HPDE6-E6E7 (cell line): ENCODE data around the gene ST8SIA5.
A peak's percentile ranks its signal among the peaks of the same experiment; 100 is the strongest.

Experiments used
- DNase-seq: peaks from one replicate; pipeline ENCODE4 v3.0.0; 2011; ENCODE audit warnings: missing footprints; ENCODE audit errors: extremely low spot score

ST8SIA5 gene

DNA sequence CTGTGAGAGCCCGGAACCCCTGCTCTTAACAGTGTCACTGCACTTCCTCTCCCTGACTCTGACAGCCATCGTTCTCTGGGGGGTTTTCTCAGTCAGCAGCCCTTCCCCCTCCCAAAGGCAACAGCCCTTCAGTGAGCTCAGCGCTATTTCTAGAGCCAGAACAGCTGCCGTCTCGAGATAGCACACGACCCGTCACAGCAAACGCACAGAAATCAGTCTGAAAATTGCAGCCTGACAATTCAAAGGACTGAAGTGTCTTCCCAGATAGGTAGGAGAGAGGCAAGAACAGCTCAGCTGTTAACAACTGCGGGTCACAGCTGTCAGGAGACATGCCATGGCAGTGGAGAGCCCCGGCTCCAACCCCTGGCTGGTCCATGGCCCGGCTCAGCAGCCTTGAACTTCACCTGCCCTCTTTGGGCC is 45.4 kb downstream of the ST8SIA5 start:
- no peak for DNase-seq

DNA sequence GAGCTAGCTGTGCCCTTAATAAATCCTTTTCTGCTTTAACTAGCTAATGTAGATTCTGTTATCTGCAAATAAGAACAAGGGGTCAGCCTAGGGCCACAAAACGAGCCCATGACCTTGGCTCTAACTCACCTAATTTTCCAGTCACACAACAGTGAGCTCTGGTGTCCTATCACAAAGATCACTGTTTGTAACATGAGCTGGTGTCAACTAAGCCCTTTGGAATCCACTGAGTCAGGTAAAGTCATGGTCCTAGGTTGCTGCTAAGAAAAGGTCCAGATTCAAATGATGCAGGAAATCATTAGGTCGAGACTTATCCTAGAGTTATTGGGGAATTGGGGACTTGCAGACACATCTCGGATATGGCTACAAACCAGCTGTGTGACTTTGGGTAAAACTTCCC is 49.9 kb downstream of the ST8SIA5 start:
- DNase-seq = peak; percentile 14

- DNase-seq = no peak
Observed at GRCh38 chr18:46705521-46705920, 51.3 kb downstream of the ST8SIA5 start.

GRCh38 chr18:46704816-46705215 is 52.0 kb downstream of the ST8SIA5 start:
- no peak for DNase-seq

DNA sequence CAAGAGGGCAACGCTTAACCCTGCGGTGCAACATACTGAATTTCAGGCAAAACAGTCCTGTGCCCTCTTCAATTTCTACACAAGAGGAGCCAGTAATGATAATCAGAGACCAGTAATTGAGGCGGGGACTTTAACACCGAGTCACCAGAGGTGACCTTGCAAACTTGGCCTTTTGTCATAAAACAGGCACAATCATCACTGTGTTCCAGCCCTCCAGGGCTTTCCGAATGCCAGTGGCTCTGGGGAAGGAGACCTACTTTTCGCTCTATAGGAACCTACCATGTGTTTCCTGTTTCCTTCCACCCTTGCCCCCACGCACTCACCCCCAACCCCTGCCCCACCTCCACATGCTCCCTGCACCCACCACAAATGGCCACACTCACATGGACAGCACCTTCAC is 52.7 kb downstream of the ST8SIA5 start:
- no peak for DNase-seq

- no peak for DNase-seq
Observed at GRCh38 chr18:46702471-46702870, 54.4 kb downstream of the ST8SIA5 start.

DNA sequence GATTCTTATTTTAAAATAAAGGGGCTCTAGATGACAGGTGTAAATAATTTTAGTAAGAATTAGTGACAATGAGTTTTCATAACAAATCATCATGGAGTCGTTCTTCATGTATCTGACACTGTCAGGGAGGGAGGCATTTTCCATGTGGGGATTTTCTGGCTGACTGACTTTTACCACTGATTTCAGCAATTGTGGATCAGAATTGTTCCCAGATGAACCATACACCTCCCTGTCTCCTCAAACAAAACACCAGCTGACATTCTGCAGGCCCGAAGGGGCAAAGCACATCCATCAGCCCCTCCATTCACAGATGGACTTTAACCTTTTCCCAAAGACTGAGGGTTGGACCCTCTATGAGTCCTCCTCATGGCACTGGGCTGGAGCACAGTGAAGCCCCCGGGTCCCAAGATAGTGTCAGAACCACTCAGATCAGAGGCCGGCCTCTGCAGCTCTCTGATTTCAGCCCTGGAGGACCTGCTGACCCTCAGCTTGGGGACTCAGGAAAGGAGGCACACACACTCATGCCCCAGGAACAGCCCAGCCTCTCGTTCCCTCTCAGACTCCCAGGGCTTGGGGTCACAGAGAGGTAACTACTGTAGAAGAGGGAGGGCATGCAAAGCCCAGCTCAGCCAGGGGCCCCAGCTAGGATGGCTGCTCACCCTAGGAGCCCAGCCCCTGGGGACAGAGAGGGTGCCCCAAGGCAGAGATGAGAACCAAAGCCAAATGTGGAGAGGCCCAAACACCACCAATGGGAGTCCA is 56.6 kb downstream of the ST8SIA5 start:
- no peak for DNase-seq

DNA sequence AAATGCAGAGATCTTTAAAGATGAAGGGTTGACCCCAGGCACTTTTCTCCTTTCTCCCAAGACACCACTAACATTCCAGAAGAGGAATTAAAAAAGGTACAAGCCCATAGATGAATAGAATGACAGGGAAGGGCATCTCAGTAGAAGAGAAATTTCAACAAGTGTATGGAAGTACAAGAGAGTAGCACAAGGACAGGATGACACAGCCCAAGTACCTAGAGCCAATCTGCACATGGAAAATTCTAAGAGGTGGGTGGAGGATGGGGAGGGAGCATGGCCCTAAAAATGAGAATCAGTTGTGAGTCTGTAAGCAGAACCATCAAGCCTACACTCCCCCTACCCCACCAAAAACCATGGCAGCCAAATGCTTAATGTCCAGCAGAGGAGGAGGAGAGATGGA is 60.2 kb downstream of the ST8SIA5 start:
- no peak for DNase-seq

- DNase-seq = no peak
Observed at GRCh38 chr18:46696268-46696667, 60.6 kb downstream of the ST8SIA5 start.

DNA sequence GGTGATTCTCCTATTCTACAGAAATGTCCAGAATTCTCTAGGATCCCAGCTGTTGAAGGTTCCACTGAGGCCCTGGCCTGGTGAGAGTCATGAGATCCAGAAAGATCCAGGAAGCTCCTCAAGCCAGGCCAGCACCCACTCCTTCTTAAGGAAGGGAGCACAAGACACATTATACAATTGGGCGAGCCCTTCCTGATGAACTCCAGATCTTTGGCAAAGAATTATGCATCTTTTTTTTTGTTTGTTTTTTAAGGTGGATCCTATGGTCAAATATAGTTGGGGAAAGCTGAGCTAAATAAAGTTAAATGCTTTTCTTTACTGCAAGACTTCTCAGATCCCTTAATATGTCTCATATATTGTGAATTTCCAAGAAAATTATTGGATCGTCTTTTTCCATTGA is 62.9 kb downstream of the ST8SIA5 start:
- no peak for DNase-seq

GRCh38 chr18:46688853-46689525 is 67.9 kb downstream of the ST8SIA5 start:
- DNase-seq = no peak

GRCh38 chr18:46686186-46686585 is 70.7 kb downstream of the ST8SIA5 start:
- no peak for DNase-seq

DNA sequence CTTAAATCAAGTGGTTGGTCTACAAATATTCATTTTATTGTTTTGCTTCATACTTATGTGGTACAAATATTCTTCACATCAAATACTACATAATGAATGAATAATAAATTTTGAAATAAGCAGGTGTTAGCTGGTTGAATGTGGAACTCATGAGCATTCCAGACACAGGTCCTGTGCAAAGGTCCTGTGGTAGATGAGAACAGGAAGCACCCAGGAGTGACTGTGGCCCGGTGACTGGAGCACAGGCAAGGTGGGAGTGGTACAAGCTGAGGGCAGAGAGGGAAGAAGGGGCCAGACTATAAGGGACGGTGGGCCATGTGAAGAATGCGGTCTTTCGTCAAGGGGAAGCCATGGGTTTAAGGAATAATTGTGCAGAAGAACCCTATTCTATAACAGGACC is 73.6 kb downstream of the ST8SIA5 start:
- DNase-seq = no peak

DNA sequence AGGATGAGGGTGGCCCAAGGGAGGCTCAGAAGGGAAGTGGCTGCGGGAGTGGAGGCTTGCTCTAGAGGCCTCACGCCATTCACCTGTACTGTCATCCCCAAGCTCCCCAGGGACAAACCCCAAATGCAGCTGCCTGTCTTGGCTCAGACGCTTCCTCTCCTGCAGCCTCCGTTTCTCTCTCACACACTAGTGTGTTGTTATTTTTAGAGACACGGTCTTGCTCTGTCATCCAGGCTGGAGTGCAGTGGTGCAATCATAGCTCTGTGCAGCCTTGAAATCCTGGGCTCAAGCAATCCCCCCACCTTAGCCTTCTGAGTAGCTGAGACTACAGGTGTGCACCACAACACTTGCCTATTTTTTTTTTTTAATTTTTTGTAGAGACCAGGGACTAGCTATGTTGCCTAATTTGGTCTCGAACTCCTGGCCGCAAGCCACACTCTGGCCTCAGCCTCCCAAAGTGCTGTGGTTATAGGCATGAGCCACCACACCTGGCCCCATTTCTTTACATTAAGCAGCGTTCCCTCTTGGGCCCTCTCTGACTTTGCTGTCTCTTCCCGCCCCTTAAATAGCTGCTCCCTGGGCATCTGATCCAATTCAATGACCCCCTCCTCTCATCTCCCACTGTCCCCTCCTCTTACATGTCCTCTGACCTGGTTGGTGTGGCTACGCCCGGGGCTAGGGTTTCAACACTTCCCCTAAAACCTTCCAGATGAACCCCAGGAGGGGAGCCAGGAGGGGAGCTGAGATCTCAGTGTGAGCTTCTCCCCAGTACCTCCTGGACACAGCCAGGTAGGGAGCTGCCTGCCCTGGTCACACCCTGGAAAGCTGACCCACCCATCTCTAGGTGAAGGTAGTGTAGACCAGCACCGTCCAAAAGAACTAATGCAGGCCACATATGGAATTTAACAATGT is 75.8 kb downstream of the ST8SIA5 start:
- no peak for DNase-seq

DNA sequence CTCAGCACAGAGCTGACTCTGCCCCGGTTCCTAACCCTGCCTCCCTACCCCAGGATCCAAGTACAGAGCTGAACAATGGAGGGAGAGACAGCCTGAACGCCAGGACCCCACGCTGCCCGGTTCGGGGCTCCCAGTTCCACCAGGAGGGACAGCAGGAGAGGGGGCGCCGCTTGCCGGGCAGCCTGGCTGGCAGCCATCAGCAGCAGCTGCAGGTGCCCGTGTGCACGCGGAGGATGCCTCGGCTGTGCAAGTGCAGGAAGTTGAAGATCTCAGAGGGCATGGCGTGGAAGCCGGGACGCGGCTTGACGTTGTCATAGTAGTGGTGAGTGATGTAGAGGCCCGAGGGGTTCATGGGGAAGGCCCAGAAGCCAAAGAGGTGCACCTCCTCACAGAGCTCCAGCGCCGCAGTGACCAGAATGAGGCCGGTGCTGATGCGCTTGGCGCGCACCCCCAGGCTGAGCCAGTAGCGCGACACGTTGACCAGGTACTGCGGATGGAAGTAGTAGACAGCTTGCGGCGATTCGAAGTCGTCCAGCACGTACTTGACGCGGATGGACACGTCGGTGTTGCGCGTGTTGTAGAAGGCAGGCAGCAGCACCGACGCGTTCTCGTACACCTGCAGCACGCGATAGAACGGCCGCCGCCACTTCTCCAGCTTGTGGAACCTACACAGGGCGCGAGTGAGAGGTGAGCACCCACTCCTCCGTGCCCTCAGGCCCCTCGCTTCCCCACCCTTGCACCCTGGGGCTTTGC is 76.8 kb downstream of the ST8SIA5 start:
- no peak for DNase-seq

DNA sequence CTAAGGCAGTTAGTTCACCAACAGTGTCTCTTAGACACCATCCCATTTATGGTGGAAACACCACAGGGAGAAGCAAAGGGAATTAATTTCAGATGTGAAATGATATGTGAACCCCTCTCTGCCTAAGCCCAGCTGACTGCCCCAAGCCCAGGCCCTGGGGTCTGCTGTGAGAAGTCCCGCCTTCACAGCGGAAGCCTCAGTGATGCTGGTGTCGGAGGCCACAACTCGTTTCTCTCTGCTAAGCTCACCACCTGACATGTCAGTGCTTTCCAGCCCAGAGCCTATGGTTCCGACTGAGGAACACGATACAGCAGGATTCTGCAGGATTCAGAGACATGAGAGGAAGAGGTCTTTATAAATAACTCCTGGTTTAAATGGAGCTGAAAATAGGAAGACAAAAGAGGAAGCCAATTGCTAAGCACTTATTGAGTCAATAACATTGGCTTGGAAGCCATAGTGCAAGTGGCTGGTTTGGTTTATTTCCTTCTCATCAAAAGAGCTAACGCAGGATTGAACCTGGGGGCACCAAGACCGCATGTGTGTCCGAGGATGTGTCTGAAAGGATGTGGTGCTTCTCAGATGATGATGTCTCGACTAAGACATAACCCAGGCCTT is 78.0 kb downstream of the ST8SIA5 start:
- DNase-seq = no peak

GRCh38 chr18:46678041-46678440 is 78.8 kb downstream of the ST8SIA5 start:
- DNase-seq = no peak

DNA sequence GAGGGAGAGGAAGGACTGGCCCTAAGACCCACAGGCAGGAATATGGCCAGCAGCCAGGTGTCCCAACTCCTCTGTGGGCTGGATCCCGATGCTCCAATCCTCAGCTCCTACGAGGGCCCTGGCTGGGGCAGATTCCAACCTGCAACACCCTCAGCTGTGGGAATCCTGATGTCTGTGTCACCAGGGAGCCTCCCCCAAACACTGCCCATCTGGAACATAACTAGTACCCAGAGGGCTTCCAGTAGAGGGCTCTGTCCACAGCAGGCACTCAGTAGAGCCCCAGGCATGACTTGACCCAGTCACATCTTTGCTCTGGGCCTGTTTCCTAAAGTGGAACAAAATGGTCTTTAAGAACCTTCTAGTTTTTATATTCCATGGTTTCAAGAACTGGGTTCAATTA is 79.2 kb downstream of the ST8SIA5 start:
- DNase-seq = no peak

- DNase-seq = peak; percentile 32
Observed at GRCh38 chr18:46676182-46676835, 80.5 kb downstream of the ST8SIA5 start.

GRCh38 chr18:46675112-46675511 is 81.7 kb downstream of the ST8SIA5 start:
- no peak for DNase-seq
